Endometrial microvascular endothelial cells (primary cell): ENCODE data around the gene STAT6. TPM values are rescaled to one million over a fixed set of nuclear protein-coding genes. Genes with fewer than 3 reads are reported as not detected.

Experiments
- in situ Hi-C: cut with HindIII; loops from 2 replicates; pipeline ENCODE4 v1.10.0; 2017; ENCODE audit warnings: low sequenced_read_pairs, low pct_unique_long_range_greater_than_20kb; ENCODE audit errors: inconsistent ontology term
- total RNA-seq: library from RNA; depleted of rRNA; stranded (reverse); fragments of >200 nt; gene quantifications from one replicate; pipeline ENCODE4 v1.2.3, GENCODE V29; 2015; ENCODE audit errors: inconsistent ontology term

The STAT6 gene, protein sequence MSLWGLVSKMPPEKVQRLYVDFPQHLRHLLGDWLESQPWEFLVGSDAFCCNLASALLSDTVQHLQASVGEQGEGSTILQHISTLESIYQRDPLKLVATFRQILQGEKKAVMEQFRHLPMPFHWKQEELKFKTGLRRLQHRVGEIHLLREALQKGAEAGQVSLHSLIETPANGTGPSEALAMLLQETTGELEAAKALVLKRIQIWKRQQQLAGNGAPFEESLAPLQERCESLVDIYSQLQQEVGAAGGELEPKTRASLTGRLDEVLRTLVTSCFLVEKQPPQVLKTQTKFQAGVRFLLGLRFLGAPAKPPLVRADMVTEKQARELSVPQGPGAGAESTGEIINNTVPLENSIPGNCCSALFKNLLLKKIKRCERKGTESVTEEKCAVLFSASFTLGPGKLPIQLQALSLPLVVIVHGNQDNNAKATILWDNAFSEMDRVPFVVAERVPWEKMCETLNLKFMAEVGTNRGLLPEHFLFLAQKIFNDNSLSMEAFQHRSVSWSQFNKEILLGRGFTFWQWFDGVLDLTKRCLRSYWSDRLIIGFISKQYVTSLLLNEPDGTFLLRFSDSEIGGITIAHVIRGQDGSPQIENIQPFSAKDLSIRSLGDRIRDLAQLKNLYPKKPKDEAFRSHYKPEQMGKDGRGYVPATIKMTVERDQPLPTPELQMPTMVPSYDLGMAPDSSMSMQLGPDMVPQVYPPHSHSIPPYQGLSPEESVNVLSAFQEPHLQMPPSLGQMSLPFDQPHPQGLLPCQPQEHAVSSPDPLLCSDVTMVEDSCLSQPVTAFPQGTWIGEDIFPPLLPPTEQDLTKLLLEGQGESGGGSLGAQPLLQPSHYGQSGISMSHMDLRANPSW
- total RNA-seq, result 94.0 TPM

- in situ Hi-C loops, result no loop called here
Measured at GRCh38 chr12:57111031-57111734, at the start of gene STAT6. STAT6 (minus strand) TSS chr12:57111362; CDS start chr12:57108278, 3,084 bp downstream.

- in situ Hi-C loops, result no loop called here
Measured at GRCh38 chr12:57160741-57161140, 49.6 kb upstream of the STAT6 start.

DNA sequence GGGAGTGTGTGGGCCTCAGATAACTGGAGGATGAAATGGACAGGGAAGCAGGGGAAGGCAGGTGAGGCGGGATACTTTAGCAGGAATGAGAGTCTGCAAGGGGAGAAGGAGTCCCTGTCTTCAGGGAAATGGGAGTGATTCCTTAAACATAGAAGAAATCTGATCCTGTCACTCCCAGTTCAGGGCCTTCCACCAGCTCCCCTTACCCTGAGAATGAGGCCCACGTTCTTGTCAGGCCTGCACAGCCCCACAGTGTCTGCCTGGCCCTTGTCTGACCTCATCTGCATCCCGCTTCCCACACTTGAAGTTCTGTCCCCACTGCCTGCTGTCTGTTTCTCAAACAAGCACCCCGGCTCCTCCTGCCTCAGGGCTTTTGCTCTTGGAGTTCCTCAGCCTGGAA lies 48.9 kb upstream of the STAT6 start:
- in situ Hi-C loops, result no loop called here

DNA sequence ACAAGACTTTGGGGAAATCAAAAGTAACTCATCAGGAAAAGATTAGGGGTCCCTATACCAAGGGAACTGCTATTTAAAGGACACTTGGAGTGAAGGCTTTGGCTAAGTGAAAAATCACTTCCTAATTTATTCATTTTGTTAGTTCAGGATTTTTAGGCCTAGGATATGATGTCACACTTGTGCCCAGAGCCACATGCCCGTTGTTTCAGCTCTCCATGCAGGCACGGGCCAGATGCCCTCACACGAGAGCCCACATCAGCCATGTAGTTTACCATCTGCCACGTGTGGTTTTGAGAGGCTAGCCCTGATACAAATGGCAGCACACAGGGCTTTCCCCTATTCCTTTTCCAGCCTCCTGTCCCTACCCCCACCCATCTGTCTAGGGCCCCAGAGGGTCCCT lies 48.1 kb upstream of the STAT6 start:
- in situ Hi-C loops, result no loop called here

DNA sequence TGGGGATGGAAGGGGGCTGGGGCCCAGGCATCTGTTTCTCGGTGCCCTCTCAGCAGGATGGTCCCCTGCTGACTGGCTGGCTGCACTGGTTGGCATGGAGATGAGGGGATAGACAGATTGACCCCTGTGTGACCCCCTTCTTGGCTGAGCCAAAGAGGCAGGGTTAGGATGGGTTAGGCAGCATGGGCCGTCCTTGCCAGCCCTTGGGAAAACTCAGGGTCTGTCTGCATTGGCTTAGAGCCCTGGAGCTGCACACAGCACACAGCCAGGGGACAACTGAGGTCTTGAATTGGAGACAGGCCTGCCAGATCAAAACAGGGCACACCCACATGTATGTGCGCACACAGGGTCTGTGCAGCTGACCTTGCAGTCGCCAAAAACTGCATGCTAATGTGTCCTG lies 47.5 kb upstream of the STAT6 start:
- in situ Hi-C loops, result no loop called here

GRCh38 chr12:57158186-57158585 lies 47.0 kb upstream of the STAT6 start:
- in situ Hi-C loops, result no loop called here

DNA sequence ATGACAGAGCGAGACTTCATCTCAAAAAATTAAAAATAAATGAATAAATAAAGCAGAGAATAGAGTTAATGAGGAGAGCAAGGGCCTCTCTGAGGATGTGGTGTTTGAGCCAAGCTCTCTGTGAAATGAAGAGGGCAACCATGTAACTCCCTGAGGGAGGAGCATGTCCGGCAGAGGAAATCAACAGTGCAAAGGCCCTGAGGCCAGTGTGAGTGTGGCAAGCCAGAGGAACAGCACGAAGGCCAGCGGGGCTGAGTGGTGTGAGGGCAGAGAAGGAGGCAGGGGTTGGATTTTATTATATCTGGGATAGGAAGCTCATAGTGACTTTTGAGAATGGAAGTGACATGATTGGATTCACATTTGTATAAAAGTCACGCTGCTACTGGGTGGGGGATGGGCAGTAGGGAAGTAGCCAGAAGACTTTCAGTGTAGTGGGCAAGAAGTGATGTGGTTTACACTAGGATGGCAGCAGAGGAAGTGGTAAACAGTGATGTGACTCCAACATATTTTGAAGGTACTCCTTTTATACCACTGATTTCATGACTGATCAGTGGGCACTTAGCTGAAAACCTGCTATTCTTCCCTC lies 46.5 kb upstream of the STAT6 start:
- in situ Hi-C loops, result no loop called here

DNA sequence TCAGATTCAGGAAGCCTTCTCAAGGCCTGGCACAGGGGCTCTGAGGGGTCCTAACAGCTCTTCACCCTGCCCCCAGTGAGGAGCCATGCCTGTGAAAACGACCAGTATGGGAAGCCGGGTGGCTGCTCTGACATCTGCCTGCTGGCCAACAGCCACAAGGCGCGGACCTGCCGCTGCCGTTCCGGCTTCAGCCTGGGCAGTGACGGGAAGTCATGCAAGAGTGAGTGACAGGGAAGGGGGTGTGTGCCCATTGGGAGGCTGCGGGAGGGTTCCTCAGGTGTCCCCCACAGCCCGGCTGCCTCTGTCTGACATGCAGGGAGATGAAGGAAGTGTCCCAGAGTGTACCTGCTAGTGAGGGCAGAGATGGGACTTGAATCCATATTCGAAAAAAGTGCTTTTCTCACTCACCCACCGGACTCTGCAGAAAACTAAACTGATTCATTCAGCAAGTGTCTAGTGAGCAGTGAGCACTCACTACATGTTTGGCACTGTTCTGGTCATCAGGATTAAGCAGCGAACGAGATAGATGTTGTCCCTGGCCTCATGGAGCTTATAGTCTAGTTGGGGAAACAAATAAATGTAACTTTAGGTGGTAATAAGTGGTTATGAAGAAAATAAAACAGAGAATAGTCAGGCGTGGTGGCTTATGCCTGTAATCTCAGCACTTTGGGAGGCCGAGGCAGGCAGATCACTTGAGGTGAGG lies 45.7 kb upstream of the STAT6 start:
- in situ Hi-C loops, result no loop called here

DNA sequence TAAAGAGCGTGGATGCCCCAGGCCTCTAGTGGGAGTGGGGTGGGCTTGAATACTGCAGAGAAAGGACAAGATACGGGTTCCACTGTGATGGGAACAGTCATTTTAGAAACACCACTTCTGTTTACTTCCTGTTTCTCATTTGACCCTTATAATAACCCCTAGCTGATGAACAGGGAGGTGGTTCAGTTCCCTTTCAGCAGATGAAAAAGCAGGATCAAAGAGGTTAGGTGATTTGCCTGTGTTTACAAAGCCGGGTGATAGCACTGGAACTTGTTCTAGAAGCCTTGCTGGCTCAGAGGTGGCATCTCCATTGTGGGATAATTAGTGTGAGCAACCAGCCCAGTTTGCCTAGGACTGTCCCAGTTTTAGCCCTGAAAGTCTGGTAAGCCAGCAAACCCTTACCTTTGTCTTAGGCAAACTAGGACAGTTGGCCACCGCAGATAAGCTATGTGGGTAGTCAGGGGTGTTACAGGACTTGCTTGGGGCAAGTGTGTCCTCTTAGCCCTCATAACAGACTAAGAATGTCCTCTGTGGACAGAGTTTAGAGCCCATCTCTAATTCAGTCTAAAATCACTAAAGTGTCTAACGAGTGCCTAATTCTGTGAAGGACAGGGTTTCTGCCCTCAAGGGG lies 43.8 kb upstream of the STAT6 start:
- in situ Hi-C loops, result no loop called here

GRCh38 chr12:57154076-57154475 lies 42.9 kb upstream of the STAT6 start:
- in situ Hi-C loops, result no loop called here

GRCh38 chr12:57153415-57153997 lies 42.3 kb upstream of the STAT6 start:
- in situ Hi-C loops, result no loop called here

DNA sequence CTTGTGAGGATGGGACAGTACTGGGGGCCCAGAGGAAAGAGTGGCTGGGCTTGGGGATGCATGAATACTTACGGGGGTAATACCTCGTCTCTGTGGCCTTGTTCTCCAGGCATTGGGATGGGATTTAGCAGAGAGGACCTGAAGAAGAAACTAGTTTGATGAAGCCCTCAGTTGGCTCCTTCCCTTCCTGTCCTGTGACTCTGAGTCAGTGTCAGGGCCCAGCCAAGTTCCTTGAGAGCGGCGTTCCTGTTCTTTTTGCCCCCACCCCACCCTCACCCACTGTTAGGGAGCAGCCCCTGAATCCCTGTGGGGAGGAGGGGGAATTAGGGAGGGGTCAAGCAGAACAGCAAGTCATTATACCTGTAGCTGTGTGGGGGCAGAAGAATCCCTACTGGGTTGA lies 41.5 kb upstream of the STAT6 start:
- in situ Hi-C loops, result no loop called here

- in situ Hi-C loops, result no loop called here
Measured at GRCh38 chr12:57151741-57152630, 40.8 kb upstream of the STAT6 start.

DNA sequence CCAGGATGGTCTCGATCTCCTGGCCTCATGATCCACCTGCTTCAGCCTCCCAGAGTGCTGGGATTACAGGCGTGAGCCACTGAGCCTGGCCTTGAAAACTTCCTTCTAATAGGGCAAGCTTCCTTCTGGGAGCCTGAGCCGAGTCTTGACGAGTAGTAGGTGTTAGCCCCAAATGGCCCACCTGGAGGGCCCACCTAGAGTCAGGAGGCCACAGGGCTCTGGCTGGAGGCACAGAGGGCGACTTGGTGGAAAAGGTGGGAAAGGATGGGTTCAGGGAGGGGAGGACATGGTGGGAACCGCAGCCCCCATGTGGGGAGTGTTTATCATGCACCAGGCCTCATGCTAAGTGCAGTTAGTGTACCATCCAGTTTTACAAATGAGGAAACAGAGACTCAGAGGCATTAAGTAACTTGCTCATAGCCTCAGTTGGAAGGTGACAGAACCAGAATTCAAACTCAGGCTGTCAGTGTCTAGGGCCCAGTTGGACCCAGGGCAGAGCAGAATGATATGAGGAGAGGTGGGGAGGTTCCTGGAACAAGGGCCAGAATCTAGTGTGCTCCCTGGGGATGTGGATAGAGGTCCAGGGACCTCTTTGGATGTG lies 39.3 kb upstream of the STAT6 start:
- in situ Hi-C loops, result no loop called here

- in situ Hi-C loops, result no loop called here
Measured at GRCh38 chr12:57149245-57149900, 38.2 kb upstream of the STAT6 start.
